GF-D8 (cell line): ENCODE measurements around the gene TAGLN2.

Experiments used
- DNase-seq: peaks from one replicate; lab custom pipeline; 2025; lab: John Stamatoyannopoulos, UW

TAGLN2 gene

GRCh38 chr1:159870704-159871103, 54.6 kb downstream of the TAGLN2 start:
- no peak for DNase-seq

GRCh38 chr1:159869607-159870006, 55.7 kb downstream of the TAGLN2 start:
- DNase-seq, result no peak

GRCh38 chr1:159869173-159869572, 56.1 kb downstream of the TAGLN2 start:
- DNase-seq, result no peak

- no peak for DNase-seq
Measured at GRCh38 chr1:159868766-159869165, 56.5 kb downstream of the TAGLN2 start.
